A673 (cell line): ENCODE measurements around the gene TTLL7. TPM values are rescaled to one million over a fixed set of nuclear protein-coding genes. Genes with fewer than 3 reads are reported as not detected.
A peak's percentile ranks its signal among the peaks of the same experiment; 100 is the strongest.

Experiments
- BruUV-seq: library from RNA; stranded (reverse); fragments of 400-500 nt; replicated peaks from 2 replicates; lab custom pipeline; 2021; lab: Mats Ljungman, UMichigan
- CTCF ChIA-PET: fragments of 300-600 bp; sonication (Branson Sonifier 250); formaldehyde crosslinking; loops from one replicate; lab custom pipeline; 2022; ENCODE audit warnings: antibody characterized with exemption; lab: Charles Lee
- POLR2A ChIA-PET: fragments of 300-600 bp; sonication (Branson Sonifier 250); formaldehyde crosslinking; loops from one replicate; lab custom pipeline; 2022; ENCODE audit warnings: antibody characterized with exemption; ENCODE audit not compliant: low non-redundant PET; lab: Charles Lee
- DNase-seq: peaks from one replicate; pipeline ENCODE4 v3.0.0-alpha.2; 2015; ENCODE audit warnings: low spot score
- H3K27ac ChIP-seq: fragments of 200-600 bp; sonication (generic); 2 replicates; pipeline ENCODE4 v1.5.1; 2016; ENCODE audit warnings: mixed run types, low read depth, mild to moderate bottlenecking, mixed read lengths, antibody characterized with exemption, low read length; ENCODE audit not compliant: poor library complexity, severe bottlenecking
- H3K27me3 ChIP-seq: fragments of 200-600 bp; sonication (generic); replicated peaks from 2 replicates; pipeline ENCODE4 v1.6.1; 2017; ENCODE audit warnings: mixed run types, low read depth, mild to moderate bottlenecking, mixed read lengths, antibody characterized with exemption, low read length; ENCODE audit not compliant: insufficient read depth, poor library complexity
- H3K36me3 ChIP-seq: fragments of 200-600 bp; sonication (generic); 2 replicates; pipeline ENCODE4 v1.6.1; 2016; ENCODE audit warnings: mixed run types, mild to moderate bottlenecking, mixed read lengths, antibody characterized with exemption, low read length; ENCODE audit not compliant: insufficient read depth, poor library complexity, severe bottlenecking
- H3K4me1 ChIP-seq: fragments of 200-600 bp; sonication (generic); 2 replicates; pipeline ENCODE4 v1.6.1; 2017; ENCODE audit warnings: mixed run types, mild to moderate bottlenecking, mixed read lengths, antibody characterized with exemption, low read length; ENCODE audit not compliant: insufficient read depth, poor library complexity, severe bottlenecking
- H3K4me3 ChIP-seq: fragments of 200-600 bp; sonication (generic); 2 replicates; pipeline ENCODE4 v1.5.1; 2016; ENCODE audit warnings: low read depth, mixed run types, mild to moderate bottlenecking, mixed read lengths, low read length; ENCODE audit not compliant: poor library complexity, severe bottlenecking
- H3K9me3 ChIP-seq: fragments of 200-600 bp; sonication (generic); 2 replicates; pipeline ENCODE4 v1.6.1; 2016; ENCODE audit warnings: mixed run types, low read depth, mild to moderate bottlenecking, mixed read lengths, antibody characterized with exemption, low read length; ENCODE audit not compliant: poor library complexity, severe bottlenecking
- EZH2 ChIP-seq: fragments of 200-600 bp; sonication (generic); IDR thresholded peaks from 2 replicates; pipeline ENCODE4 v1.6.1; 2017; ENCODE audit warnings: borderline replicate concordance, low read depth, mild to moderate bottlenecking, mixed read lengths, antibody characterized with exemption, low read length; ENCODE audit not compliant: poor library complexity, severe bottlenecking
- intact Hi-C: fragments of 100-400 bp; cut with micrococcal nuclease; formaldehyde crosslinking; loops from one replicate; pipeline ENCODE4 v1.10.0; 2022; ENCODE audit not compliant: unreplicated experiment
- total RNA-seq: library from RNA; stranded (reverse); gene quantifications from 2 replicates; pipeline ENCODE4 v1.2.3, GENCODE V29; 2021
- TF ChIP-seq, protein P1 (sequence below): fragments of 300-800, 200-600 bp; sonication (generic); conservative IDR thresholded peaks from 2 replicates; pipeline ENCODE4 v1.5.1; 2017; ENCODE audit warnings: low read depth, mild to moderate bottlenecking, antibody characterized with exemption, low read length, moderate library complexity, mixed read lengths

Gene TTLL7
- total RNA-seq, 1 experiment from 2014 or later, result 34.2 TPM

DNA sequence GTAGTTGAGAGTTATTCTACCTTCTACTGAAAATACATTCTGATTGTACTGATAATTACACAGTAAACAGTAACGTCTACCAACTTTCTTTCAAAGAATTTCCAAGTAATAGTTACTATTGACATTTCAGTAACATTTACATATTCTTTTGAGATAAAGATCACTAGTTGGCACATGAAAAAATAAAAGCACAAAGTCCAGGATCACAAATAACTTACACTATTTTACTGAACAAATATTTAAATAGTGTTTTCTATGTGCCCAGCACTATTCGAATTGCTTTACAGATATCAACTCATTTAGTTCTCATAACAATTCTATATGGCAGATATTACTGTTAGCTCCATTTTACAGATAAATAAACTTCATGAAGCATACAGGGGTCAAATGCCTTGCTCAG is 126.4 kb downstream of the TTLL7 start:
- Histone ChIP-seq H3K36me3 (no peaks in the 10 kb centered on the region), H3K9me3 (no peaks in the 10 kb centered on the region), H3K27me3 (no peaks in the 10 kb centered on the region), H3K27ac (no peak overlapping the region), H3K4me1 (no peaks in the 10 kb centered on the region), H3K4me3 (no peak overlapping the region)
- no TSS peak for BruUV-seq
- CTCF ChIA-PET, result no interaction called here
- TF ChIP-seq, protein P1, sequence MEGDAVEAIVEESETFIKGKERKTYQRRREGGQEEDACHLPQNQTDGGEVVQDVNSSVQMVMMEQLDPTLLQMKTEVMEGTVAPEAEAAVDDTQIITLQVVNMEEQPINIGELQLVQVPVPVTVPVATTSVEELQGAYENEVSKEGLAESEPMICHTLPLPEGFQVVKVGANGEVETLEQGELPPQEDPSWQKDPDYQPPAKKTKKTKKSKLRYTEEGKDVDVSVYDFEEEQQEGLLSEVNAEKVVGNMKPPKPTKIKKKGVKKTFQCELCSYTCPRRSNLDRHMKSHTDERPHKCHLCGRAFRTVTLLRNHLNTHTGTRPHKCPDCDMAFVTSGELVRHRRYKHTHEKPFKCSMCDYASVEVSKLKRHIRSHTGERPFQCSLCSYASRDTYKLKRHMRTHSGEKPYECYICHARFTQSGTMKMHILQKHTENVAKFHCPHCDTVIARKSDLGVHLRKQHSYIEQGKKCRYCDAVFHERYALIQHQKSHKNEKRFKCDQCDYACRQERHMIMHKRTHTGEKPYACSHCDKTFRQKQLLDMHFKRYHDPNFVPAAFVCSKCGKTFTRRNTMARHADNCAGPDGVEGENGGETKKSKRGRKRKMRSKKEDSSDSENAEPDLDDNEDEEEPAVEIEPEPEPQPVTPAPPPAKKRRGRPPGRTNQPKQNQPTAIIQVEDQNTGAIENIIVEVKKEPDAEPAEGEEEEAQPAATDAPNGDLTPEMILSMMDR, result no peak
- TF ChIP-seq EZH2, result no peak
- no peak for DNase-seq
- intact Hi-C loops, result no loop called here
- POLR2A ChIA-PET, result no interaction called here

DNA sequence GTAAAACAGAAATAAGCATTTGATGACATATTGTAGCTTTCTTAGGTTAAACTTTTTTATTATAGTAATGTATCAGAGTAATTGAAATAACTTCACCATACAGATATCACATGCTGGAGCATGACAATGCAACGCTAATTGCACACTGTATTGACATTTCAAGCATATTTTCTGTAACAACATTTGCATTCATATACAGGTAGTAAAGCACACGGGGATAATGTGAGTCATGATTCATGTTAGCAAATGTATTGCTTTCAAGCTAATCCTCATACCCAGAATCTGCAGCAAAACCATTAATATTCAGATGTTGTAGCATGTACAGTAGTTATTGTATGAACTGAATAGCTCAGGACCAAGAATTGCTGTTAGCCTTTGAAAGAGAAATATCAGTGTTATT is 133.9 kb downstream of the TTLL7 start:
- BruUV-seq, result no TSS peak
- ChIA-PET POLR2A (no interaction called here), CTCF (no interaction called here)
- Histone ChIP-seq H3K4me3 (no peak overlapping the region), H3K4me1 (peaks cover 3% of the 10 kb centered on the region), H3K9me3 (no peaks in the 10 kb centered on the region), H3K27me3 (peaks cover under 1% of the 10 kb centered on the region), H3K36me3 (no peaks in the 10 kb centered on the region), H3K27ac (no peak overlapping the region)
- no peak for DNase-seq
- intact Hi-C loops, result no loop called here
- no peak for TF ChIP-seq EZH2
- TF ChIP-seq, protein P1, result no peak

DNA sequence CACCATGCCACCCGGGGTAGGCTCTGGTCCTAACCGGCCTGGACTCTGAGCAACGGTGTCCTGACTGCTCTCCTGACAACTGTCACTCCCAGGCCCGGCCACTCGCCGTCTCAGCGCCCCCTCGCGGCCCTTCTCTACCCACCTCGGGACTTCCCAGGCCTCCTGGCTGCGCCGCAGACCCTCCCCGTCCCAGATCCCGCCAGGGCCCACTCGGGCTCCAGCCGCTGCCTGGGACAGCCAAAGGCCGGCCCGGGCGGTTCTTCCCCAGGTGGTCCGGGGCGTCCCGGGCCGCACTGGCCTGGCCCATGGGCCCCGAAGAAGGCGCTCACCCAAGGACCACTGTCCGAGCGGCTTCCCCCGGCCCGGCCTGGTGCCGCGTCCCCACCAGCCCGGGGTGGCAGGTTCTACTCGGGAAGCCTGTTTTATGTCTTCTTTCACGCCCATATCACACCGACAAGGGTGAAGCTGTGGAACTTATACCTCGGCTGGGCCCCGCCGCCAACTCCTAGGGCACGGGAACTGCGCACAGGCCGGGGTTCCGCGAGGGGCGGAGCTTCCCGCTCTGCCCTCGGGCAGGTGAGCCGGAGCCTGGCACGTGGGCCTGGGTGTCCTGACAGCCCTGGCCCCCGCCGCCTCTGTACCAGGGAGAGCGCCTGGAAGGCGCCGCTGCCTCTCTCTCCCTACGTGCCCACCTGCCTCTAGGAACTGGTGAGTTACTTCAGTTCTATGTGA is 138.3 kb downstream of the TTLL7 start:
- Histone ChIP-seq H3K27ac (no peak overlapping the region), H3K4me1 (peaks cover 4% of the 10 kb centered on the region), H3K27me3 (peaks cover 42% of the 10 kb centered on the region), H3K9me3 (no peaks in the 10 kb centered on the region), H3K4me3 (peak overlapping the region; percentile 48), H3K36me3 (no peaks in the 10 kb centered on the region)
- intact Hi-C loops, result no loop called here
- POLR2A ChIA-PET, result interaction anchor here (0.6 kb wide), 1 partner anchor 11 kb away, joined by 4 read pairs; no protein-coding TSS in a partner anchor
- CTCF ChIA-PET, result no interaction called here
- TF ChIP-seq EZH2, result no peak
- TF ChIP-seq, protein P1, result peak; percentile 86
- DNase-seq, result peak; percentile 65
- no TSS peak for BruUV-seq
